GM18505 (cell line): Measurements from ENCODE around the gene HOXA6.

Experiments used
- ATAC-seq: cut with Tn5 transposase; IDR thresholded peaks from one replicate; pipeline ENCODE4 v1.9.1; 2021; ENCODE audit not compliant: unreplicated experiment
- POLR2A ChIP-seq: IDR thresholded peaks from 4 replicates; pipeline ENCODE4 v1.6.1; 2011; ENCODE audit warnings: borderline replicate concordance; ENCODE audit not compliant: insufficient read depth, insufficient read length; ENCODE audit errors: extremely low read depth

HOXA6 gene

GRCh38 chr7:27131390-27131819 lies 16.2 kb downstream of the HOXA6 start:
- TF ChIP-seq POLR2A, result no peak

GRCh38 chr7:27130540-27131389 lies 16.8 kb downstream of the HOXA6 start, which contains the start of gene HOXA4:
HOXA4 (minus strand) TSS chr7:27130757; CDS start chr7:27130733, 24 bp downstream.
- no peak for ATAC-seq
- TF ChIP-seq POLR2A, result peak; percentile 33

More at GRCh38 chr7:27131390-27131819, 16.2 kb downstream of the HOXA6 start:
- ATAC-seq, result no peak

- TF ChIP-seq POLR2A, result no peak
- no peak for ATAC-seq
Observed at GRCh38 chr7:27129729-27130539, 17.6 kb downstream of the HOXA6 start.

GRCh38 chr7:27128776-27129728 lies 18.5 kb downstream of the HOXA6 start:
- TF ChIP-seq POLR2A, result no peak
- ATAC-seq, result no peak

GRCh38 chr7:27128034-27128433 lies 19.5 kb downstream of the HOXA6 start:
- no peak for ATAC-seq
- TF ChIP-seq POLR2A, result no peak

GRCh38 chr7:27126596-27127327 lies 20.8 kb downstream of the HOXA6 start:
- TF ChIP-seq POLR2A, result no peak
- no peak for ATAC-seq

GRCh38 chr7:27125986-27126394 lies 21.6 kb downstream of the HOXA6 start:
- no peak for TF ChIP-seq POLR2A
- ATAC-seq, result no peak

- no peak for ATAC-seq
- TF ChIP-seq POLR2A, result no peak
Observed at GRCh38 chr7:27124902-27125689, 22.5 kb downstream of the HOXA6 start.

- no peak for TF ChIP-seq POLR2A
- no peak for ATAC-seq
Observed at GRCh38 chr7:27124096-27124901, 23.3 kb downstream of the HOXA6 start.

- ATAC-seq, result no peak
- no peak for TF ChIP-seq POLR2A
Observed at GRCh38 chr7:27123477-27124053, 24.0 kb downstream of the HOXA6 start.
